GM12801 (cell line): ENCODE measurements around the gene NKX6-2.

Source experiments
- TF ChIP-seq, protein P1 (sequence below): IDR thresholded peaks from one replicate; pipeline ENCODE4 v1.5.1; 2011; ENCODE audit warnings: control low read depth; ENCODE audit not compliant: insufficient read length; ENCODE audit errors: extremely low read depth

The NKX6-2 gene

DNA sequence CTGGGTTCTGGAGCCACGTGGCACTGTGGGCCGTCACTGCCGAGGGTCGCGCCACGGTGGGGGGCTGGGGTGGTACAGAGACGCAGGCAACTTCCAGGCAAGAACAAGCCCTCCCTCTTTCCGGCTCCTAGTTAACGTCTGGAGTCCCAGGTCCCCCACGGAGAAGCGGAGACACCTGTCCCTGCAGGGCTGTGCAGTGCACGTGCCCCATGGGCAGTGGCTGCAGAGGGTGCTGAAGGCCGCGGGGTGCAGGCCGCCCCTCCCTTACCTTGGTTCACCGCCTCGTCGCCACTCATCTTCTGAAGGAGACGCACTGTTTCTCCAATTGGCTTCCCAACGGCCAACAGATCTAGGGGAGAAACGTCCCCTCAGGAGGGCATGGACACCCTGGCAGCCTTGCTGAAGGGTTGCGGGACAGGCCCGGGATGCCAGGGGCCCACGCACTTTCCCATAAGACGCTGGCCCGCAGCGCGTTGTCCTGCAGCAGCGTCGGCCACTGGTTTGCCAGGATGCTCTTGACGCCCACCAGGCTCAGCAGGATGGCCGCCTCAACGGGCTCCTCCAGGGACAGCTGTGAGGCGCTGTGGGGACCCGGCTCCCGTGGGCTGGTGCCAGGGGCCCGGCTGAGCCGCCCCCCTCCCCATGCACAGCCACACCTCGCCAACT, 24.3 kb upstream of the NKX6-2 start:
- TF ChIP-seq, protein P1, sequence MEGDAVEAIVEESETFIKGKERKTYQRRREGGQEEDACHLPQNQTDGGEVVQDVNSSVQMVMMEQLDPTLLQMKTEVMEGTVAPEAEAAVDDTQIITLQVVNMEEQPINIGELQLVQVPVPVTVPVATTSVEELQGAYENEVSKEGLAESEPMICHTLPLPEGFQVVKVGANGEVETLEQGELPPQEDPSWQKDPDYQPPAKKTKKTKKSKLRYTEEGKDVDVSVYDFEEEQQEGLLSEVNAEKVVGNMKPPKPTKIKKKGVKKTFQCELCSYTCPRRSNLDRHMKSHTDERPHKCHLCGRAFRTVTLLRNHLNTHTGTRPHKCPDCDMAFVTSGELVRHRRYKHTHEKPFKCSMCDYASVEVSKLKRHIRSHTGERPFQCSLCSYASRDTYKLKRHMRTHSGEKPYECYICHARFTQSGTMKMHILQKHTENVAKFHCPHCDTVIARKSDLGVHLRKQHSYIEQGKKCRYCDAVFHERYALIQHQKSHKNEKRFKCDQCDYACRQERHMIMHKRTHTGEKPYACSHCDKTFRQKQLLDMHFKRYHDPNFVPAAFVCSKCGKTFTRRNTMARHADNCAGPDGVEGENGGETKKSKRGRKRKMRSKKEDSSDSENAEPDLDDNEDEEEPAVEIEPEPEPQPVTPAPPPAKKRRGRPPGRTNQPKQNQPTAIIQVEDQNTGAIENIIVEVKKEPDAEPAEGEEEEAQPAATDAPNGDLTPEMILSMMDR = no peak

DNA sequence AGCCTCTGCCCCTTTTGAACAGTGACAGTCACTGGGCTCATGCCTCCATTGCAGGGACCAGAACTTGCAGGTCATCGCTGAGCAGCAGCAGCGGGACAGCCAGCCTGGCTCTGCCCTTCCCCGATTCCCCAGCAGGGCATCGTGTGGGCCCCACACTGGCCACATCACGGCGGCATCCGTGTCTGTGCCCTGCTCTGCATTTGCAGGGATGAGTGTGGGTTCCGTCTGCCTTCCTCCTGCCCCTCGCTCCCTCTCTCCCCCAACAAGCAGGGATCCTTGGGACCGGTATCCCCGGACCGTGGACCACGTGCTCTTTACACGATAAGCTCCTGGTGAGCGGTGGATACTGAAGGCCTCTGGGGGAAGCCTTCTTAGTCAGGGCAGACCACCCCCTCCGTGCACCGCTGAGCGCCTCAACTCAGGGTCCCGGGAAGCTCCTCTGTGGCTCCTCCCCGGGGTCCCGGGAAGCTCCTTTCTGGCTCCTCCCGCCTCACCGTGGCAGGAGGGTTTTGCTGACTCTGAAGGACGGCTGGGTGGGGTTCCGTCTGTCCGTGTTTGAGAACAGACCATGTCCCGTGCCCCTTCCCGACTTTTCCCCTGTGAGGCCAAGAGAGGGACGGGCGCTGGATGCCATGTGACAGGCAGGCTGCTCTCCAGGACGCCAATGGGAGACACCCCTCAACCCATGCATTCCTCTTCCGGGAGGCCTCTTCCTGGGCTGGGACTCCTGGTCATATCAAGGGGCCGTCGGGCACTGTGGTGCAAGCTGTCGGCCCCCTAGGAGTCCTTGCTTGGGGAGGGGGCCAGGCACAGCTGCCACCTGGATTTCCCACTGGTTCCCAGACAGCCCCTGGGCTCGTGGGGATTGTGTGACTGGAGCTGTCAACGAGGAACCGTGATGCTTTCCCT, 23.5 kb upstream of the NKX6-2 start:
- TF ChIP-seq, protein P1 = no peak

DNA sequence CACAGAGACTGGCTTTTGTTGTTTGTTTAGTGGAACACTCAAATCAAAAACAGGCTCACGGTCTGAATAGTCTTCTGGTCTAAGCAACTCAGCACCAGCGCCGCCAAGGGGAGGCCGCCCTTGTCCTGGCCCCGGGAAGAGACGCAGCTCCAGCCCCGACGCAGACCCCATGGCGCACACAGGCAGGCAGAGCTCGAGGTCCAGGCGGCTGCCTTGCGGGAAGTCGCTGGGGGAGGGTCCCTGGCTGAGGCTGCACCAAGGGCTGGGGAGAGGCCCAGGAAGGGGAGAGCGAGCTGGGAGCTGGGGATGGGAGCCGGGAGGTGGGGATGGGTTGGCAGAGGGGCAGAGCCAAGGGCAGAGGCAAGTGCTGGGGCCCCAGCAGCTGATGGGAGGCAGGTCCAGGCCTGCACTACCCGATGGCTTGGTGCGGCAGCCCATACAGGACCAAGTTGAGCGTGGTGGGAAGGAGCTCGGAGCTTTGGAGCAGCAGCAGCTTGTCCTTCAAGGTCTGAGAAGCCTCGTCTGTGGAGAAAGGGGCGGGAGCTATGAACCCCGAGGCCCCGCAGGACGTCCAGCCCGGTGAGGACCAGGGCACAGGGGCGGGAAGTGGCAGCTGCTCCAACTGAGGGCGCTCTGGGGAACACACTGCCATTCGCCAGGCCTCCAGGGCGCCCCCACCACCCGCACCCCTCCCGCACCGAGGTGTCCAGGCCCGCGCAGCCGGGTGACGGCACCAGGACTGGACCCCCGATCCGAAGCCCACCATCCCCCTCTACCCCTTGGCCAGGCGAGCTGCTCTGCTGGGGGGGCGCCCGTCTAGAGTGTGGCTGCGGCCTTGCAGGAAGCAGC, 22.7 kb upstream of the NKX6-2 start:
- TF ChIP-seq, protein P1 = no peak

DNA sequence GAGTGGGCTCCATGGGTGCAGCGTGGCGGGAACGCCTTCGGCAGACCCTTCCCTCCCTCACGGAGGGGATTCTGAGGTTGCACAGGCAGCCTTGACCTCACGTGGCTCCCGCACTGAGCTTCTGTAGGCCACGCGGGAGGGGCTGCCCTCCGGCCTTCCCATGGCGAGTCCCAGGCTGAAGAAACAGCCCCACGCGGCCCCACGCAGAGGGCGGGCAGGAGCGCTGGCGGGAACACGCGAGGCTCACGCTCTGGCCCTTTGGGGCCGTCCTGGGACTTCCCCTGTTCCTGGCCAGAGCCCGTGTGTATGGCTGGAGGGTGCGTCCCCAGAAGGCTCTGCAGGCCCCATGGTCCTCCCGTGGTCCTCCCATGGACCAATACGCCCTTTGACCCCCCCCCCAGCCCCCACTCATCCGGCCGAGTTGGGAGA, 21.7 kb upstream of the NKX6-2 start:
- TF ChIP-seq, protein P1 = no peak

DNA sequence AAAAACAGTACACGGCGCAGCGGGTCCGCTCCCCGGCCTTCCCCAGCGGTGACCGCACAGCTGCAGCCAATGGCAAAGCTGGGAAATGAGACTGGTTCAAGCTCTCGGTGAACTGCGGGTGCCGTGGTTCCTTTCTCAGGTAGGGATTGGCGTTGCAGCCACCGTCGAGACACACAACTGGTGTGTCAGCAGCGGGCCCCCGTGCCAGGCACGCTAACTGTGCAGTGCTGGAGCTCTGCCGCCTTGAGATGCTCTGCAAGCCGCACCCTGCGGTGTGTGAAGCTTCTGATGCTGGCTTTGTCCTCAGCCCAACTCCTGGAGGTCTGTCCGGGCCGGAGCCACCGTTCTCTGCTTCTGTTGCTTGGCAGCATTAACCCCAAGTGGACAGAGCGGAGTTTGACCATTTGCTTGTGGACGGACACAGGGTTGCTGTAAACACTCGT, 20.6 kb upstream of the NKX6-2 start:
- TF ChIP-seq, protein P1 = no peak

DNA sequence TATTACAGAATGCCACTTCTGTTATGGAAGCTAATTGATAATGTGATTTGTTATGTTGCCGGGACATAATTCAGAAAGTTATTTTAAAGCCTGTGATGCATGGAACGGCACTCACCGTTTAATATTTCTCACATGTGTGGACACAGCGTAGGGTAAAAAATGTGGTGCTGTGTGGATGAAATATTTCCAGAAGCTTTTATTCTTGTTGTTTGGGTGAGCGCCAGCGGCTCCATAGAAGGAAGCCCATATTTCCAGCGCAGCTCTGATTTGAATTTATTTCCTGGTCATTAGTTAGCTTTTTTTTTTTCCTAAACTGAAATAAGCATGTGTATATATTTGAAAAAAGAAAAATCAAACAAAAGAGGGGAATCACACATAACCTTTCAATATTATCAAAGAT, 20.2 kb upstream of the NKX6-2 start:
- TF ChIP-seq, protein P1 = no peak

DNA sequence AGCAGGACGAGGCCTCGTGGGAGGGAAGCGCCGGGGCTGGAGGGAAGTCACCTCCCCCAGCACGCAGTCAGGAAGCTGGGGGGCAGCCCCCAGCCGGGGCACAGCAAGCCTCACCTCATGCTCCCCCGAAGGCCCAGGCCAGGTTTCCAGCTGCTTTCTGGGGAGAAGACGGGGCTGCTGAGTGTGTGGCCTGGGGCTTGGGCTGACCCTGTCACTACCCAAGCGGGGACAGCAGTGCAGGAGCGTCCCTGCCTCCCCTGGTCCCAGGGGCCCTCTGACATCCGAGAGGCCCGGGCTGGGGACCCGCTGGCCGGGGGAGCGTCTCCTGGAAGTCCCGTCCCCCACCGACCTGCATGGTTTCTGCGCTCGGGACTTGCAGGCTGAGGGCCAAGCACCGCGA, 19.7 kb upstream of the NKX6-2 start:
- TF ChIP-seq, protein P1 = no peak
